Mucosa of stomach (tissue), 1 donor: ENCODE data around the gene ITK.

Experiments used
- H3K27me3 ChIP-seq: one replicate; pipeline ENCODE4 v1.7.0; 2013; ENCODE audit warnings: mild to moderate bottlenecking, low read length; ENCODE audit not compliant: control insufficient read depth, insufficient read depth
- H3K36me3 ChIP-seq: one replicate; pipeline ENCODE4 v1.7.0; 2013; ENCODE audit warnings: low read length; ENCODE audit not compliant: control insufficient read depth, insufficient read depth
- H3K4me1 ChIP-seq: one replicate; pipeline ENCODE4 v1.7.0; 2013; ENCODE audit warnings: mild to moderate bottlenecking, low read length; ENCODE audit not compliant: control insufficient read depth, insufficient read depth
- H3K4me3 ChIP-seq: one replicate; pipeline ENCODE4 v1.7.0; 2013; ENCODE audit warnings: low read length
- H3K9ac ChIP-seq: one replicate; pipeline ENCODE4 v1.7.0; 2013; ENCODE audit warnings: mild to moderate bottlenecking, low read length, moderate library complexity
- H3K9me3 ChIP-seq: one replicate; pipeline ENCODE4 v1.7.0; 2013; ENCODE audit warnings: mild to moderate bottlenecking, low read length, moderate library complexity; ENCODE audit not compliant: control insufficient read depth
- donor health status: Pancreatic carcinoma.

Gene ITK

DNA sequence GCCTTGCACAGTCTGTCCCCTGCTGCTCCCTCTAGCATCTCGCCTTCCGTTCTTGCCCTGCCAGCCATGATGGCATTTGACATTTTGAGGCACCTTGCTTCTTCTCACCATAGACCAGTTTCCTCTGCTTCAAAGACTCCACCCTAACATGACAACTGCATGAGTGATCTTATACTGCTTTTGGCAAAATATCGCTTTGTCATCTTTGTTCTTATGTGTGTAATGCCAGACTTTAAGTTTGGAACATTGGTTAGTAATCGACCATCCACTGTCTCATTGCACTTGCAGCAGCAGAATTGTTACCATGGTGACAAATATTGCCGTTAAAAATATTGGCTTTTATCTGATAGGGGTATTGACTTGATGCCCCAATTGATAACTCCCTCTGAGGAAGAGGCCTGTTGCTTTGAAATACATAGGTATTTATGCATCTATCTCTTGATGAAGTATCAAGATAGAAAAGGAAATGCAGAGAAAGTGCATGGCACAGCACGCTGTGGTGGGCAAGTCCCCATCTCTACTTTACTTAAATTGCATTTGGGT is 21.4 kb upstream of the ITK start:
- Histone ChIP-seq H3K9me3 (no peaks in the 10 kb centered on the region), H3K4me3 (no peak overlapping the region), H3K36me3 (no peaks in the 10 kb centered on the region), H3K9ac (no peak overlapping the region), H3K27me3 (no peaks in the 10 kb centered on the region), H3K4me1 (no peaks in the 10 kb centered on the region)

DNA sequence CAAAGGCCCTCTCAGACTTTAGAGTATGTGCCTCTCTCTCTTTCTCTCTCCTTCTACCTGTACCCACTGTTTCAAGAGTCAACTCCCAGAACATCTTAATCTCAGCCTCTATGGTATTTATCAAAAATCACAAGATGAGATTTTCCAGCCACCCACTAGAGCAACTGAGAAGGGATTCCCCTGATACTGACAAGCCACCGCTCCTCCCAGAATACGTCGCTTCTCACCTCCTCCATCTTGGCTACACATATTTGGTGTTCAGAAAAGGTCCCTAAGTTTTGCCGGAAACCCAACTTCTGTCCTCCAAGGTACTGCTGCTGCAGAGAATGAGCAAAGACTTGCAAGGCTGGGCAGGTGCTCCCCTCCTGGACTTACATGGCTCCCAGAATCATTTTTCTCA is 20.6 kb upstream of the ITK start:
- H3K36me3 ChIP-seq, result no peaks in the 10 kb centered on the region
- H3K9ac ChIP-seq, result no peak overlapping the region
- H3K27me3 ChIP-seq, result no peaks in the 10 kb centered on the region
- H3K4me3 ChIP-seq, result no peak overlapping the region
- no peaks in the 10 kb centered on the region for H3K9me3 ChIP-seq
- H3K4me1 ChIP-seq, result no peaks in the 10 kb centered on the region

GRCh38 chr5:157161996-157162395 is 18.6 kb upstream of the ITK start:
- Histone ChIP-seq H3K9me3 (no peaks in the 10 kb centered on the region), H3K27me3 (no peaks in the 10 kb centered on the region), H3K4me1 (no peaks in the 10 kb centered on the region), H3K9ac (no peak overlapping the region), H3K36me3 (no peaks in the 10 kb centered on the region), H3K4me3 (no peak overlapping the region)

DNA sequence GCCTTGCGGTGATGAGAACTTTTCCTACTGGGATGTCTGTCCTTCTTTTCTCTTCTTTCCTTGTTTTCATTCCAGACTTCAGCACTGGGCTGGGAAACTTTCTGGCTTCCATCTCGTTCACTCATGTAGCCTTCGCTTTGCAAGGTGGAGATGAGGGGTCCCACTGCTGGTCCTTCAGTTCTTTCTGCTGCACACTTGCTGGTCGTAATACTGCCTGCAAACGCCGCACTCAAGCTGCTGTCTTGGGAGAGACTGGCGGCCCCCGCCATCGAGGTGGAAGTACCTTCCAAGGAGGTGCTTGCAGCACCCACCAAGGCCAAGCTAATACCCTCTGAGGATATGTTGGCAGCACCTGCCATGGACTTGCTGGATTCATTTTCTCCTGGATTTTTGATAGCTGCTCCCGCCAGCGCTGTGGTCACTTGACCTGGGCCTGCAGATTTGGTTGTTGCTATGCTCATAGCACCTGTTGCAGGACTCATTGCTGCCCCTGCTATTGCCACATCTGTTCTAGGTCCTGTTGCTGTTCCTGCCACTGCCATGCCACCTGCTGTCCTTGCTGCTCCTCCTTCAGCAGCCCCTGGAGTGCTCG is 17.6 kb upstream of the ITK start:
- no peaks in the 10 kb centered on the region for H3K27me3 ChIP-seq
- H3K4me3 ChIP-seq, result no peak overlapping the region
- no peaks in the 10 kb centered on the region for H3K4me1 ChIP-seq
- H3K36me3 ChIP-seq, result no peaks in the 10 kb centered on the region
- no peaks in the 10 kb centered on the region for H3K9me3 ChIP-seq
- H3K9ac ChIP-seq, result no peak overlapping the region

GRCh38 chr5:157164521-157164920 is 16.1 kb upstream of the ITK start:
- no peaks in the 10 kb centered on the region for H3K4me1 ChIP-seq
- no peaks in the 10 kb centered on the region for H3K9me3 ChIP-seq
- H3K36me3 ChIP-seq, result no peaks in the 10 kb centered on the region
- no peak overlapping the region for H3K9ac ChIP-seq
- H3K4me3 ChIP-seq, result no peak overlapping the region
- no peaks in the 10 kb centered on the region for H3K27me3 ChIP-seq

GRCh38 chr5:157165261-157165660 is 15.4 kb upstream of the ITK start:
- H3K4me1 ChIP-seq, result no peaks in the 10 kb centered on the region

GRCh38 chr5:157165668-157166067 is 15.0 kb upstream of the ITK start:
- H3K27me3 ChIP-seq, result no peaks in the 10 kb centered on the region
- no peaks in the 10 kb centered on the region for H3K9me3 ChIP-seq
- no peaks in the 10 kb centered on the region for H3K36me3 ChIP-seq
- H3K4me3 ChIP-seq, result no peak overlapping the region
- H3K9ac ChIP-seq, result no peak overlapping the region
- no peaks in the 10 kb centered on the region for H3K4me1 ChIP-seq

More at GRCh38 chr5:157165261-157165660, 15.4 kb upstream of the ITK start:
- Histone ChIP-seq H3K36me3 (no peaks in the 10 kb centered on the region), H3K9ac (no peak overlapping the region), H3K9me3 (no peaks in the 10 kb centered on the region), H3K27me3 (no peaks in the 10 kb centered on the region), H3K4me3 (no peak overlapping the region)

- H3K36me3 ChIP-seq, result no peaks in the 10 kb centered on the region
These were observed 14.1 kb upstream of the ITK start, which contains the start of gene GARIN3 for GRCh38 chr5:157166214-157167213. Gene GARIN3, minus strand, starts transcription at chr5:157166264. Its CDS starts 96 bp downstream, at chr5:157166168.

DNA sequence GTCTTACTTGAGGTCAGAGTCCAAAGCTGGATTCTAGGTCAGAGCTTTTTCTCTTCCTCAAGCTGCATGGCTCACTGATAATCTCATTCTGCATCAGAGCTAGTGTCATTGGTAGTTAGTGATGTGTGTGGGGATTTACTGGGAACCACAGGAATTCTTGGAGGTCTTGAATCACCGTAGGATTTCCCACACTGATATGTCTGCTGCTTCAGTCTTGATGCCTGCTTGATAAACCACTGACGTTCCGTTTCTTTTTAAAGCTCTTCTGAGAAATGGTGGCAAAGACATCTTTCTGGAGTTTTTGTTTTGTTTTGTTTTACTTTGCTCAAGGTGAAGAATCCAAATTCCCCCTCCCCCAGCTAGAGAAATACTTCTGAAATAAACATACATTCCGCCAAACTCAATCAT is 13.4 kb upstream of the ITK start:
- Histone ChIP-seq H3K4me3 (no peak overlapping the region), H3K36me3 (no peaks in the 10 kb centered on the region), H3K4me1 (no peaks in the 10 kb centered on the region), H3K9ac (no peak overlapping the region), H3K9me3 (no peaks in the 10 kb centered on the region), H3K27me3 (no peaks in the 10 kb centered on the region)

More at GRCh38 chr5:157166214-157167213, 14.1 kb upstream of the ITK start, which contains the start of gene GARIN3:
- H3K4me3 ChIP-seq, result no peak within 1 kb of the TSS
- no peaks in the 10 kb centered on the region for H3K9me3 ChIP-seq
- H3K9ac ChIP-seq, result no peak within 1 kb of the TSS
- no peaks in the 10 kb centered on the region for H3K4me1 ChIP-seq
- no peaks in the 10 kb centered on the region for H3K27me3 ChIP-seq

GRCh38 chr5:157168286-157168685 is 12.4 kb upstream of the ITK start:
- Histone ChIP-seq H3K27me3 (no peaks in the 10 kb centered on the region), H3K9ac (no peak overlapping the region), H3K4me1 (no peaks in the 10 kb centered on the region), H3K4me3 (no peak overlapping the region), H3K36me3 (no peaks in the 10 kb centered on the region), H3K9me3 (no peaks in the 10 kb centered on the region)

- no peaks in the 10 kb centered on the region for H3K9me3 ChIP-seq
- no peaks in the 10 kb centered on the region for H3K36me3 ChIP-seq
- no peaks in the 10 kb centered on the region for H3K4me1 ChIP-seq
- H3K9ac ChIP-seq, result no peak overlapping the region
- H3K4me3 ChIP-seq, result no peak overlapping the region
- no peaks in the 10 kb centered on the region for H3K27me3 ChIP-seq
These were observed 8.2 kb upstream of the ITK start for GRCh38 chr5:157172403-157172802.

DNA sequence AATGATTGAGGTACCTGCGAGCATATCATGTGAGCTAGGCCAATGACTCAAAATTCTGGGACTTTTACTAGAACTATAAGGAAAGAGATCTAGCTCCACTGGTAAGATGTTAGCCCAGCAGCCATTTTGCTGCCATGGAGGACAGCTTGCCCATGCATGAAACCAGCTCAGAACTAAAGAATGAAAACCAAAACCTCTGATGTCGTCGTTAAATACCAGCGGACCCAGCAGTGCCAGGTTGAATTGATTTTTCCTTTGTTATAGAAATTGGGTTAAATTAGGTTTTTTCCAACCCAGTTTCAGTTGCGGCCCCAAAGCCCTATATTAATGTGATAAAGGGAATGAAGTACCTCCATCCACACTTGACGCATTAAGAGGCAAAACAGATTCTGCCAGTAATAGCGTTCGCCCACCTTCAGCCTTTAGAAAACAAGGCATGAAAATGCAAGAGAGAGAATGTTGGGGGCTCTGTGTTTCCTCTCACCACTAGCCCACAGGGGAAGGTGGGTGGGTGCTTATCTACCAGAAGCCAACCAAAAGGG is 5.5 kb upstream of the ITK start:
- Histone ChIP-seq H3K36me3 (no peaks in the 10 kb centered on the region), H3K9ac (no peak overlapping the region), H3K4me3 (no peak overlapping the region)

More for the DNA sequence above, 5.5 kb upstream of the ITK start:
- H3K9me3 ChIP-seq, result no peaks in the 10 kb centered on the region
- H3K27me3 ChIP-seq, result no peaks in the 10 kb centered on the region
- H3K4me1 ChIP-seq, result no peaks in the 10 kb centered on the region
